Measurements from ENCODE around the gene FOXB2.
"Not testable (repeated sequence)": the region's sequence is repeated elsewhere in the genome, so short reads cannot be mapped to it uniquely, and the experiment has no call there.

The FOXB2 gene

DNA sequence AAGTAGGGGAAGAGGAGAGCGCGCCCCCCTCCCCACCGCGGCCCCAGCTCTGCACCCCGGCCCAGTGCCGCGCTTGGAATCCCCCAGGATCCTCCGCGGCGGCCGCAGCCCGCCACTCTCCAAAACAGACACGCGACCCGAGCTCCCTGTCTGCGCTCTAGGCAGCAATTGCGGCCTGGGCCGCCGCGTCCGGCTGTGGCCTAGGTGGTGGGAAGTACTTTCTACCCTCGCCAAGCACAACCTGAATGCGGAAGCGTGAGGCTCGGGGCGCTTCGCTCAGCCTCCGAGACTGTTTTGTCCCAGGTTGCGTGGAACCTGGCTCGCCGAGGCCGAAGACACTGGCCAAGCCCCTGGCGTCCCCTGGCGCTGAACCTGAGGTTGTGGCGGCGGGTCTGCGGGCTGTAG is 3.3 kb upstream of the FOXB2 start:
- DNase-seq (ENCODE audit: low read depth, low spot score) = no peak

DNA sequence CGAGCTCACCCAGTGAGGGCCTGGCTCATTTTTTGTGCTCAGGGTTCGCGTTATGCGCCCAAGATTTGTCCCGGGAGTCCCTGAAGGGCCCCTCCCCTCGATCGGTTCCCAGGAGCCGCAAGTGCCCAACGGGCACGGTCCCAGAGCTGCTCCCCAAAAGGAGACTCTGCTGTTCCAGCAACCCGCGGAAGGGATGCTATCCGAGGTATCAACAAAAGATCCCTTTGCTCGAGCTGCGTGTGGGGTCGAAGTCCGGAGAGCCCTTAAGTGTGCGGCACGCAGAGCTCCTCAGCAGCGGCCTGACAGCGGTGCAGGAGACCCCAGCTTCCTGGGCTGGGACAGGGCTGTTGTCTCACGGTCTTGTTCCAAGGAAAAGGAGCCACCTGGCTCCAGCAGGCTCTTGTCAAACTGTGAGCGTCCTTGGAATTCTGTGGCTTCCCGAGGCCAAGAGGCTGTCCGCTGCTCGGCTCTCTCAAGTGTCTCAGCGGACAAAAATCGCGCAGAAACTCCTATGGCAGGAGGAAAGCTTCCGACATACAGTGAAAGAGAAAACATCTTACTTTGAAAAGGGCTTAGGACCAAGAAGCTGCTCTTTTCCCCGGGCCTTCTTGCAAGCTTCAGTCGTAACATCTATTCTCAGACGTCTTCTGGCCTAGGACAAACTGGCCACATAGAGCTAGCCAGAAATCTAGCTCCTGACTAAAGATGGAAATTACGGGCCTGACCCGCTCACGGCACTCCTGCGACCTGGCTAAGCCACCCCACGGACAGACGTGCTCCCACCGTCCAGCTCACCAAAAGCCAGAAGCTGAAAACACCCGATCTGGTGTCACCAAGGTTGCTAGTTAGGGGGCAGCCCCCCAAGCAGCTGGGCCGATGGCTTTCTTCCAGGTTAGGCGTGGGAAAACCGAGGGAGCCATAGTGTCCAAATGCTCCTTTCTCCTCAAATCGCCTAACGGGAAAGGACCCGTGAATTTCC is 2.6 kb upstream of the FOXB2 start:
- no peak for DNase-seq (ENCODE audit: low read depth, low spot score)

DNA sequence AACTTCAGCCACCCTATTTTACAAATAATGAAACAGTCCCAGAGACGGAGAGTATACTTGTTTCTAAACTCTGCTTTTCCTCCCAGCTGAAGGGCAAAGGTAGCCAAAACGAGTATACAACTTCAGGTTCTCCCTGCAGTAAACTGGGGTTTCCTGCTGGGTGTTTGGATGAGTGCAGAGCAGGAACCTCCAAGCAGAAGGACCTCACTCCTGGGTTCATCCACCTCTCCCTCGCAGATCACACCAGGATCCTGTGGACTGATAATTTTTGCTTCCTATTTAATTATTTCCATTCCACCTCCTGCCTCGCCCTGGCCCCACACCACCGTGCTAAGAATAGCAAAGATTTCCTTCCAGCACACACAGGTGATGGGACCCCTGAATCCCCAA is 2.0 kb upstream of the FOXB2 start:
- no peak for DNase-seq (ENCODE audit: low read depth, low spot score)

DNA sequence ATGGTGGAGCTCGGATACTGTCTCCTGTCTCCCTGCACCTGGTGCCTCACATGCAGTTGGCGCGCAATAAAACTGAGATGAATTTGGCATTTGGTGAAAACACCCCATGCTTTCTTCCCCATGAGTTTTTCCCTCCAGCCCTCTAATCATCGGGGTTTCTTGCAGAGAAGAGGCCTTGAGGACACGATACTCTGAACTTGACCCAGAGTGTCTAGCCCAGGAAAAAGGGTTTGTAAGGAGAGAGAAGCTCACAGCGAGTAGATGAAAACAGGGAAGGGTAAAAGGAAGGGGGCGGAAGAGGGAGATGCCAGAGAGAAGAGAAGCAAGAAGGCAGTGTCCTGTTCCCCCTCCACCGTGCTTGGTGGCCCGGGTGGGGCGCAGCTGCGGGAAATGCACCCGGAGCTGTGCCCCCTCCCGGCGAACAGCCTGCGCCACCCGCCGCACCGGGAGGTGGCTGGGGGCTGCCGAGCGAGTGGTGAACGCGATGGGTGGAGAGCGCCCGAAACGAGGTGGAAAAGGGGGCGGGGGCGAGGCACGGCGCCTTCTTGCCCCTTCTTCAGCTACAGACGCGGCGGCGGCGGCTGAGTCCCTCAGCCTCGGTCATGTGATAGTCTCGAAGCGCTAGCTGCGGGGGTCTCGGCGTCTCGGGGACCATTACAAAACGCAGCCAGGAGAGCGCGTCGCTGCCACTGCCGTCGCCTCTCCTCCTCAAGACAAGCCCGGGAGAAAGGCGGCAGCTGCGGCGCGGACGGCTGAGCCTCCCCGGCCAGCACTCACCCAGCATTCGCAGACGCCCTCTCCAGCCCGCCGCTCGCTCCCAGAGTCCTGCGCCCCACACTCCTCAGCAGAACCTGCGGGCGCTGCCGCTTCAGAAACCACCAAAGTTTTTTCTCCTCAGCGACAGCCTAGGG is 1.1 kb upstream of the FOXB2 start:
- DNase-seq (ENCODE audit: low read depth, low spot score) = no peak

DNA sequence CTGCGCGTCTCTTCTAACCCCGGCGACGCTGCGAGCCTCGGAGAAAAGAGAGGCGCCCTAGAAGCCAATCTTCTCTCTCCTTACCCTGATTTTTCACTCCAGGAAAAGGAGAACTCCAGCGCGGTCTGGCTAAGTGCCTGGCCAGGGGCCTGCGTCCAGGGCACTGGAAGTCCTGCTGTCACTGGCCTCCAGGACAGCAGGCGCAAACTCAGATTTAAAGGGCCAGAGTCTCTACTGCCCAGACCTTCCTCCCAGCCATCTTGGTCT is 553 bp upstream of the FOXB2 start:
- no peak for DNase-seq (ENCODE audit: low read depth, low spot score)

DNA sequence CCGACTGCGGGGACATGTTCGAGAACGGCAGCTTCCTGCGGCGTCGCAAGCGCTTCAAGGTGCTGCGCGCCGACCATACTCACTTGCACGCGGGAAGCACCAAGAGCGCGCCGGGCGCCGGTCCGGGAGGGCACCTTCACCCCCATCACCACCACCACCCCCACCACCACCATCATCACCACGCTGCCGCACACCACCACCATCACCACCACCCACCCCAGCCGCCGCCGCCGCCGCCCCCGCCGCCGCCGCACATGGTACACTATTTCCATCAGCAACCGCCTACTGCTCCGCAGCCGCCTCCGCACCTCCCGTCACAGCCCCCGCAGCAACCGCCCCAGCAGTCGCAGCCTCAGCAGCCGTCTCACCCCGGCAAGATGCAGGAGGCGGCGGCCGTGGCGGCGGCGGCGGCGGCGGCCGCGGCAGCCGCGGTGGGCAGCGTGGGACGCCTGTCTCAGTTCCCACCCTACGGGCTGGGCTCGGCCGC is 514 bp downstream of the FOXB2 start:
- DNase-seq (ENCODE audit: low read depth, low spot score) = no peak

DNA sequence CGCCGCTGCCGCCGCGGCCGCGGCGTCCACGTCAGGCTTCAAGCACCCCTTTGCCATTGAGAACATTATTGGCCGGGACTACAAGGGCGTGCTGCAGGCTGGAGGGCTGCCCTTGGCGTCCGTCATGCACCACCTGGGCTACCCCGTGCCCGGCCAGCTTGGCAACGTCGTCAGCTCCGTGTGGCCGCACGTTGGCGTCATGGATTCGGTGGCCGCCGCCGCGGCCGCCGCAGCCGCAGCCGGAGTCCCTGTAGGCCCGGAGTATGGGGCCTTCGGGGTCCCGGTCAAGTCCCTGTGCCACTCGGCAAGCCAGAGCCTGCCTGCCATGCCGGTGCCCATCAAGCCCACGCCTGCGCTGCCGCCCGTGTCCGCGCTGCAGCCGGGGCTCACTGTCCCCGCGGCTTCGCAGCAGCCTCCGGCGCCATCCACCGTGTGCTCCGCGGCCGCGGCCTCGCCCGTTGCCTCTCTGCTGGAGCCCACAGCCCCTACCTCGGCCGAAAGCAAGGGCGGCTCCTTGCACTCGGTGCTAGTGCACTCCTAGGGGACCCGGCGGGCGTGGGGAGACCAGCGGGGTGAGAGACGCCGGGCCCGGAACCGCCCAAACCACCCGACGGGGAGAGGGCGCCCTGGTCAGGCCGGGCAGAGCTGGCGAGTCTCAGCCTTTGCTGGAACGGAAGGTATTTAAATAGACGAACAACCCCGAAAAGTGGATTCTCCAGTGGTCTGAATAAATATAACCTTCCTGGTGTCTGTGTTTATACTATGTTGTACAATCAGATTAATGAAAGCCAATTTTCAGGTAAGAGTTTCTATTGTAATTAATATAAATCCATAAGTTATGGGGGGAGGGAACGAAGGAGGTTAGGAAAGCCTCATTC is 1.2 kb downstream of the FOXB2 start:
- no peak for DNase-seq (ENCODE audit: low read depth, low spot score)

DNA sequence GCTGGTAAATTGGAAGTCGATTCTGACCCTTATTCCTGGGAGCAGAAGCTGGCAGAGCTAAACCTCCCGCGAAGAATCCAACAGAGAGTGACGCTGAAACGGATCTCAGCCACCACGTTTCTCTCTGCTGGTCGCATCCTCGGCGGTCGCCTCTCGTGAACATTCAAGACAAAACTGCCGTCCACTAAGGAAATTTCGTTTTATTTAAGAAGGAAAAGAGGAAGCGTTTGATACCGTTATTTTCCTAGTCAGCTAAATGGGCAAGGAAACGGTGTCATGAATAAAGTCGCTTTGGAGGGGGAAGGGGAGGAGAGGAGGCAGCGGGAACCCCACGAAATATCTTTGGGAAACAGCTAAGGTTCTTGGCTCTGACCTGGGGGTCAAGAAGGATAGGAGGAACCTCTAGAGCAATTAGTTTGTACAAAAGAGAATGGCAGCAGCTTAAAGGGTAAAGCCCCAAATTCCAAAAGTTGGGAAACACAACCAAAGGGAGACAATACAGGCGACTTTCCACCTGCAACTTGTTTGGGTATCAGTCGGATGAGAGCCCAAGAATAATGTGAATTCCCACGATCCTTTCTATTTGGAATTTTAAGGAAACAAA is 1.9 kb downstream of the FOXB2 start:
- no peak for DNase-seq (ENCODE audit: low read depth, low spot score)

DNA sequence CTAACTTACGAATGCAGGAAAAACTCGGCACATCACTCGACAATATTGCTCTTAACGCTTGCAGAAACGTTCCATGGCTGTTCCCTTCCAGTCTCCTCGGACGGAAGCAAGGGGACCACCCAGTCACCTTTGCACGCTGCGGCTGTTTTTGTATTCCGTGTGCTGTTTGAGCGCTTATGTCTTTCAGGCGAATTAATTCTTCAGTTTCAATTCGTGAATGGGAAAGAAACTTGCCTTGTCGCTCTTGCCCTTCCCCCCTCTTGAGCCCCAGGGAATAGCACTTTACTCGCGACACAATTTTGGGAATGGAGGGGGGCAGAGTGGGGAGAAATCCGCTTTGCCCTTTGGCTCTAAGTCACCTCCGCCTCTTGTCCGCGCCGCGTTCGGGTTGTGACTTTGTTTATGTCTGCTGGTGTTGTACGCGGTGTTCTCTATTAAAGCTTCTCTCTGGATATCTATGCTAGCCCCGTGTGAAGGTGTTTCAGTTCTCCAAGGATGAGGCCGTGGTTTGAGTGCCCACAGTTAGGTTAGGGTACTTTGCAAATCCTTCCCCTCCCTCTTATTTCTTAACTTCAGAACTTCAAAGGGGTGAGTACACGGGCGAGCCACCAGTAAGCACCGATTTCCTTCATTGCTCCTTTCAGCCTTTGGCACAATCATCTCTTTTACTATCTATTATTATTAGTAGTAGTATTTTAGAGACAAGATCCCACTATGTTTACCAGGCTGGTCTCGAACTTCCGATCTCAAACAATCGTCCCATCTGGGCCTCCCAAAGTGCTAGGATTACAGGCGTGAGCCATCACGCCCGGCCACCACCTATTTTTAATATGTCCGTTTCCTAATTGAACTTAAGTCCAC is 2.7 kb downstream of the FOXB2 start:
- no peak for DNase-seq (ENCODE audit: low read depth, low spot score)

DNA sequence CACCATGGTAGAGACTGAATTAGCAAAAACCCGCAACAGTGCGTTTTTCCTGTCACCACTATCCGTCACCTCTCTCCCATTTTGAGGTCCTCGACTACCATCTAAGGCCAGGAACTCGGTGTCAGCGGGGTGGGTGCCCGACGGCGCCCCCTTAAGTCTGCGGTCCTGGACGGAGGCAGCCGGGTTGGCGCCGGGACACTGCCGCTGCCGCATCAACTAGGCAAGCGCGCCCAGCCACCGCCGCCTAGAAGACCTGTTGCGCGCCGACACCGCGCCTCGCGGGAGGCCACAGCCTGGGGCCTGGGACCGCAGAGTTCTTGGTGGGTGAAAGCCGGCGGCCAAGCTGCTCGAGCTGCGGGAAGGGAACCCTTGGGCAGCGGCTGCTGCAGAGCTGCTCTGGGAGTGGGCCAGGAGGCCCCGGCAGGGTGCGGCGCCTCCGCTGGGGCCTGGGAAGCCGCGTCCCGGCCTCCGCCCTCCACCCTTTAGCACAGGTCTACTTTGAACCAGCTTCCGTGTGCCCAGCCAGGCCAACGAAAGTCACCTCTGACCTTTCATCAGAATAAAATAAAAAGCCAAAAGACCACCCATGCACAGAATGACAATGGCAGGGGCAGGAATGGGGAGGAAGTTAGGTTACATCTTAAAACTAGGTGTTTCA is 3.5 kb downstream of the FOXB2 start:
- no peak for DNase-seq (ENCODE audit: low read depth, low spot score)

DNA sequence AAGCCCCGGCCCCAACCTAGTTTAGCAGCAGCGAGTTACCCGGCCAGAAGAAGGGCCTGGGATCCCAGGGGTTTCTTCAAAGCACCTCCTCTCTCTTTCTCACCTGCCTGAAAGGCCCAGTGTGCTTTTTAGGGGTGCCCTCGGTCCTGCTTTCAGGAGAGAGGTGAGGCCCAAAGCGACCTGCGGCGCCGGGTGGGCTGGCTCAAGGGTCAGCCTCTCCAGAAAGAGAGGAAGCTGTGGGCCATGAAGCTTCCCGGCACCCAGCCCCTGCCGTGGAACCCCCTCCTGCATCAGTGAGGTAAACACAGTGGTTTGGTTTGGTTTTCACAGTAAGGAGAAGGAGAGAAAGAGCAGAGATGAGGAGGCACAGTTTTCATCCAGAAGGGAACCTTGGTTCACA is 4.3 kb downstream of the FOXB2 start:
- no peak for DNase-seq (ENCODE audit: low read depth, low spot score)

DNA sequence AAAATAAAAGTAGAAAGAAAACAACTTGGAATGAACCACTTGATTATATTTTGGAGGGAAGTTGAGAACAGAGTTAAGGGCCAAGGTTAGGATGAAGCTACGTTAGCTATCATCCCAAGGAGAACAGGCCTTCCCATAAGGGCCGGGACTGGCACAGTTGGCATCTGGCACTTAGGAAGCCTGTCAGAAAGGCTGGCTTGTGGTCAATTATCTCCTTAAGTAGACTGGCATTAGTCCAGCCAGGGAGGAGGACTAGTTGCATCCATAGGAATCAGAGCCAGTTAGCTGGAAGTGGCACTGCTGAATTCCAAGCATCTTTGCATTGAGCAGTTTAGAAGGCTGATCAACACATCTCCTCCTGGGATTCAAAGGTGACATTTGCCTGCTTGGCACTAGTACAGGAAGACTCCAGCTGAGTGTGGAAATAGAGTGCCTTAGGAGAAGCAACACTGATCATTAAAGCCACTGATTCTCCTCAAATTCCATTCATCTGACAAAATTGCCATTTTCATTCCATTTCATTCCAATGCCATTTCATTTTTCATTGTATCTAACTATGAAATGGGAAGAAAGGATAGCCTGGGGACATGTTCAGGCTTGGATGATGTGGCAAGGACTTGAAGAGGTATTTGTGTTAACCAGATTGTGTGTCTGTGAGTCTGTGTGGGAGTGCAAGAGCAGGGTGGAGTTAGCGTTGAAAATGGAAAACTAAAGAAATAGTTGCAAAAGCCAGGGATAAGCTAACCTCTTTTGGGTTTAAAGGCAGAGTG is 5.5 kb downstream of the FOXB2 start:
- DNase-seq (ENCODE audit: low read depth, low spot score) = no peak

DNA sequence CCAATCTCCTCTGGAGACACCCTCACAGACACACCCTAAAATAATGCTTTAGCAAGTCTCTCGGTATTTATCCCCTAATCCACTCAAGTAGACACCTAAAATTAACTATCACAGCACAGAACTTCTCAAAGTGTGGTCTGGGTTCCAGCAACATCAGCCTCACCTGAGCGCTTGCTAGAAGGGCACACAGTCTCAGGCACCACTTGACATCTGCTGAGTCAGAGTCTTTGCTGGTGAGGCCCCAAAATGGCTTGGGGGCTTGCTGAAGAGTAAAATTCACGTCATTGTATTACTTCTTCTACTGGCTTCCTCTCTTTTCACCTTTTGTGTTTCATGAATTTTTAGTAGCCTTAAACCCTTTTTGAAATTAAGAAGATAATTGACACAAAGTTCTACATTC is 9.0 kb downstream of the FOXB2 start:
- DNase-seq (ENCODE audit: low read depth, low spot score) = no peak

DNA sequence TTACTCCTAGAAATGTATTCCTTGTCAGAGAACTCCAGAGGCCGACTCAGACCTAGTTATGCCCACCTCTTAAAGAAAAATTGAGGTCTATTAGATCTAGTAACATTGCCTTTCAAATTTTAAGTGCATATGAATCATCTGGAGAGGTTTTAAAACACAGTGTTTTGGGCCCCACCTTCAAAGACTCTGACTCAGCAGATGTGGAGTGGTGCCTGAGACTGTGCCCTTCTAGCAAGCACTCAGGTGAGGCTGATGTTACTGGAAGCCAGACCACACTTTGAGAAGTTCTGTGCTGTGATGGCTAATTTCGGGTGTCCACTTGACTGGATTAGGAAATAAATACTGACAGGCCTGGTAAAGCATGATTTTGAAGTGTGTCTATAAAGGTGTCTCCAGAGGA is 10.6 kb downstream of the FOXB2 start:
- no peak for DNase-seq (ENCODE audit: low read depth, low spot score)

DNA sequence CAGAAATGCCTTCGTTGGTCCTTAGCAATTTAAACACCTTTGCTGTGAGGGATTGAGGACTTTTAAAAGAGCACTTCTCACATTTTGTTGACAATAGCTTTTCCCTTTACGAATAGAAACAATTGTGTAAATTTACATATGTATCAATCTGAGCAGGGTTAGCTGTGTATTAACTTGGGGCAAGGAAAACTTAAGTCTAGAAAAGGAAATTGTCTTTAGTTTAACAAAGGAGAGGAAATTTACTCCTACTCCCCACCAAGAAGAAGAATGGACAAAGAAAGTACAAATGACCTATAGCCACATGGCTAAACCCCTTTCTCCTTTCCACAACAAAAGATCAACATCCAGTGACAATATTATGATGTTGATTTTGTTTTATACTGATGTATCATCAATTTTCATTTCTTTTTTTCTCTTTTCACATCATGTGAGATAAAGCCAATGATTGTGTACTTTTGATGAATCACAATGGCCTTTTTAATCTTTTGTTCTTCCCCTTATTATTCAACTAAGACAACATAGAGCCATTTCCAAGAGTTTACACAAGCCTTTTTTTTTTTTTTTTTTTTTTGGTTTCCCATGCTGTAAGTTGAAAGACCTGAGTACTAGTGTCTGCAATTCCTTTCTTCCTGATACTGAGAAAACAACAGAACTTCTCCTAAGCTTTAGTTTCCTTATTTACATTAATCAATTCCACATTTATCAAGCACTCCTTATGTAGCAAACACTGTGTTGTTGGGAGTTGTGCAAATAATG is 19.0 kb downstream of the FOXB2 start:
- no peak for DNase-seq (ENCODE audit: low read depth, low spot score)

DNA sequence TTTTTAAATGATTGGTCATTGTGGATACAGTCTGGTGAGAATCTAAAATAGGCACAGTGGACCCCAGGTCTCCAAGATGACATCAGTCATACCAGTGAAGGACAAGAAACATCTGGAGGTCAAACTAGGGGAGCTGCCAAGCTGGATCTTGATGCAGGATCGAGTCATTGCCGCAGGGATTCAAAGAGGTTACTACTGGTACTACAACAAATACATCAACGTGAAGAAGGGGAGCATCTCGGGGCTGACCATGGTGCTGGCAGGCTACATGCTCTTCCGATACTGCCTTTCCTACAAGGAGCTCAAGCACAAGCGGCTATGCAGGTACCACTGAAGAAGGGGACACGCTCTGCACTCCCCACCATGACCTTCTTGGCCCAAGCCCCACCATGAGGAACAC is 20.9 kb downstream of the FOXB2 start:
- DNase-seq (ENCODE audit: low read depth, low spot score) = no peak

DNA sequence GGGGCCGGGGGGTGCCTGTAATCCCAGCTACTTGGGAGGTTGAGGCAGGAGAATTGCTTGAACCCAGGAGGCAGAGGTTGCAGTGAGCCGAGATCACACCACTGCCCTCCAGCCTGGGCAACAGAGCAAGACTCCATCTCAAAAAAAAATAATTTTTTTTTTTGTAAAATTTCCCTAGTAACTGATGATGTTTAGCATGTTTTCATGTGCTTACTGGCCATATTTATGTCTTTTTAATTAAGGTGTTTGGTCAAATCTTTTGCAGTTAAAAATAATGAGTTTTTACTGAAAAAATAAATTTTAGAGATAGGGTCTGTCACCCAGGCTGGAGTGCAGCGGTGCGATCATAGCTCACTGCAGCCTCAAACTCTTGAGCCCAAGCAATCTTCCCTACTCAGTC is 24.3 kb downstream of the FOXB2 start:
- not testable (repeated sequence) for DNase-seq (ENCODE audit: low read depth, low spot score)

DNA sequence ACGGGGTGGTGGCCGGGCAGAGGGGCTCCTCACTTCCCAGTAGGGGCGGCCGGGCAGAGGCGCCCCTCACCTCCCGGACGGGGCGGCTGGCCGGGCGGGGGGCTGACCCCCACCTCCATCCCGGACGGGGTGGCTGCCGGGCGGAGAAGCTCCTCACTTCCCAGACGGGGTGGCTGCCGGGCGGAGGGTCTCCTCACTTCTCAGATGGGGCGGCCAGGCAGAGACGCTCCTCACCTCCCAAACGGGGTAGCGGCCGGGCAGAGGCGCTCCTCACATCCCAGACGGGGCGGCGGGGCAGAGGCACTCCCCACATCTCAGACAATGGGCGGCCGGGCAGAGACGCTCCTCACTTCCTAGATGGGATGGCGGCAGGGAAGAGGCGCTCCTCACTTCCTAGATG is 41.2 kb downstream of the FOXB2 start:
- not testable (repeated sequence) for DNase-seq (ENCODE audit: low read depth, low spot score)
